ENCODE measurements around the gene METAP1D. TPM values are rescaled to one million over a fixed set of nuclear protein-coding genes. Genes with fewer than 3 reads are reported as not detected.

METAP1D gene
- total RNA-seq, 1 experiment from 2014 or later = 9.5 TPM

DNA sequence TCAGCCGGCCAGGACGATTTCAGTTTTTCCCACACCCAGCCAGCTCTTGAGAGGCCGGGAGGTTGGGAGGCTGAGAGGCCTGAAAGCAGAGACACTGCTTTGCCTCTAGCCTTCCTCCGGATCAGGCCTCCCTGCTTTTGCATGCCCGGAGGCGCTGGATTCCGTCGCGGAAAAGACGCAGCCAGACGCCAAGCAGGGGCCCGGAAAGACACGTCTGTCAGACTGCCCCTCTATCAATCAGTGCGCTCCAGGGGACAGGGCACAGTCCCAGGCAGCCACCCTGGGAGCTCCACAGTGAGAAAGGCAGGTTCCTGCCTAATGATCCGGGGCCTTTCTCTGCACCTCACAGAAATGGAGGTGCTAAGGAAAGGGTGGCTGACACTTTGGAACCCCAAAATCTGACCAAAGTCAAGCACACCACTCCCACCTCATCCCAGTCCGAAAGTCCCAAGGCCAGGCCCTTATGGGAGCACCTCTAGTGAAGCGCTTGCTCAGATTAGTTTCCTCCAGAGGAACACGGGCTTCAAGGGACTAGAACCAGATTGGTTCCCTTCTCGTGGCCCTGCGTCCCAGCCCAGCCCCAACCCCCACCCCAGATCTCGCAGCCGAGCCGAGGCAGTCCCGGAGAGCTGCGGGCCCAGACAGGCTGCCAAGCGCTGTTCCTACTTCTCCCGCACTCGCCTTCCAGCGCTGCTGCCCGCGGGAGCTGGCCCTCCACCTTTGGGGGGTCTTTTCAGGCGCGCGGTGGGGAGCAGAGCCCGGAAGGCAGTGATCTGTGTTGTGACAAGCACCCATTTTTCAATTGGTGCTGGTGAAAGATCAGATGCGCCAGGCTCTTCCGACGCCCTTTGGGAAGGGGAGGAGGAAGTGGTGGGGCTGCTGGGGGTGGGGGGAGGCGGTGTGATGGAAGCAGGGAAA, 90.5 kb downstream of the METAP1D start:
- DNase-seq (ENCODE audit: low read depth) = no peak

DNA sequence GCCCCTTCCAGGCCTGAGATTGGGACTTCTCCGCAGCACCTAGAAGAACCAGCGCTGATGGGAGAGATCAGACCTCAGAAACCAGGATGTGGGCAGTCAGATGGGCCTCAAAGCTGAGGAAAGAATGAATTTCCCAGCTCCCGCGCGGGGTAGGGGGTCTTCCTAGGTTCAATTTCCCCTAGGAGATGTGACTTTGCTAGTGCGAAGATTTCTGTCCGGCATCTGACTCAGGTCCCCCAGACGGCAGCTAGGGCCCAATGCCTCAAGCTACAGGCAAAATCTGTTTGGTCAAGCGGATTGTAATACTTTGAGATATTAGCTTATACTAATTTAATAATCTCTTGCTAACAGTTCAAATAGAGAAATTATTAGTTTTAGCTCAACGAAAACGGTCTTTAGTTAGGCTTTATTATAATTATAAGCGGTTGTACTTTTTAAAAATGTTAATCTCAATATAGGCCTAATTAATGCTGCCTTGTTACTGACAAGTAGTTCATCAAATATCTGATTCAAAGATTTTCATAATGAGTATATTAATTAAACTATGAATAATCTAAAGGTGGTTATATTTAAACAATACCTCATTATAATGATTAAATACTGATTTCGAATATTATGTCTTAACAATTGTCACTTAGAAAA, 91.4 kb downstream of the METAP1D start:
- DNase-seq (ENCODE audit: low read depth) = no peak

DNA sequence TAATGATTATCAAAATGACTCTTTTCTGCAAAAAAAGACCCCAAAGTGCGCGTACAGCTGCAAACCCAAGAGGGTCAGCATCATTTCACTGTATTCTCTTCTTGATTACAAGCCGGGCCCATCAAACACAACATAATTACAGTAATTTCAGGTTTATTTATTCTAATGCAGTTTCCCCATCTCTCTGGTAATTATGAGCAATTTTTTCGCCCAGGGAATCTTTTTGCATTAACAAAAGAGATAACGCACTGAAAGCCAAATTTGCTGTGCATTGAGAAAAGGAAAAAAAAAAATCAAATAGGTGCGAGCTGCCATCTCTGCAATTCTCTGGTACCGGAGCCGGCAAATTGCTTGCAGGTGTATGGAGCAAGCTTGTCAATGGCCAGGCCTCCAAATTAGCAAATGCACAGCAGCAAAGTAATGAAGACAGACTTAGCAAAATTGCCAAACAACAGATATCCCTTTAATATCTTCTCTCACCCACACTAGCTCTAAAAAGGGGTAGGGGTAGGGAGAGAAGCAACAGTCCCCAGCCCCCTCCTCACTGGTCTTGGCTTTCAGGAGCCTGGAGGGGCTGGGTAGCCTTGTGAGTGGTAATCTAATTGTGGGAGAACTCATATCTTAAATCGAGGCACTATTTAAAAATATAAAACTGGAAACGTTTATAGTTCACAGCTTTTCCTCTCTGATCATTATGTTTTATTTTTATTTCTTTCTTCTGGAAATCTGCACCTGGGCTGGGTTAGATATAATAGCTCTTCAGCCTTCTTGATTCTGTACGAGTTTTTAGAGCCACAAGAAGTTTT, 92.2 kb downstream of the METAP1D start:
- DNase-seq (ENCODE audit: low read depth) = no peak

DNA sequence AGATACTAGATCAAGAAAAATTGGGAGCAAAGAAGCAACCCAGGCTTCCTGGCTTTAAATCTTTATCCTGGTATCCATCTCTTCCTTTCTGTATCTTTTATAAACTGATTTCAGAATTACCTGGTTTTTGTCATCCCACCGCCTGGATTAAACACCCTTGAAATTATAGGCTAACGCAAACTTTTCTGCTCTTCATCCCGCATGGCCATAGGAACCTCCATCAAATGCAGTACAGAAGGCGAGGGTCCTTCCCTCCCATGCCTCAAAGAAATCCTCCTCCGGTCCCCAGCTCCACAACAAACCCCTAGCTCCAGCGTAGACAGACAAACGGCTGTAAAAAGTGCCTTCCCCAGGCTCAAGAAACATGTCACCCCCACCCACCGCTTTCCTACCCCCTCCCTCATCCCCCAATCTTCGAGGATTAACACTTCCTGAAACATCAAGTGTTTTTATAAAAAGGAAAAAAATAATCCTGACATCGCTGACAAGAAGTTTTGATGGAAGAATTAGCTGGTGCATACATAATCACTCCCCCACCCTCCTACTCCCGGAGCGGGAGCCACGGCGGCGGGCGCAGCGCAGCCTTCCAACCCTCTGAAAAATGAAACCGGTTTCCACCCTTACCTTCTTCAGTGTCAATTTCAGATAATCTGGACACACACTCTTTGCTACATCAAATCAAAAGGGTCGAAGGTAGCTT, 93.1 kb downstream of the METAP1D start:
- DNase-seq (ENCODE audit: low read depth) = no peak

DNA sequence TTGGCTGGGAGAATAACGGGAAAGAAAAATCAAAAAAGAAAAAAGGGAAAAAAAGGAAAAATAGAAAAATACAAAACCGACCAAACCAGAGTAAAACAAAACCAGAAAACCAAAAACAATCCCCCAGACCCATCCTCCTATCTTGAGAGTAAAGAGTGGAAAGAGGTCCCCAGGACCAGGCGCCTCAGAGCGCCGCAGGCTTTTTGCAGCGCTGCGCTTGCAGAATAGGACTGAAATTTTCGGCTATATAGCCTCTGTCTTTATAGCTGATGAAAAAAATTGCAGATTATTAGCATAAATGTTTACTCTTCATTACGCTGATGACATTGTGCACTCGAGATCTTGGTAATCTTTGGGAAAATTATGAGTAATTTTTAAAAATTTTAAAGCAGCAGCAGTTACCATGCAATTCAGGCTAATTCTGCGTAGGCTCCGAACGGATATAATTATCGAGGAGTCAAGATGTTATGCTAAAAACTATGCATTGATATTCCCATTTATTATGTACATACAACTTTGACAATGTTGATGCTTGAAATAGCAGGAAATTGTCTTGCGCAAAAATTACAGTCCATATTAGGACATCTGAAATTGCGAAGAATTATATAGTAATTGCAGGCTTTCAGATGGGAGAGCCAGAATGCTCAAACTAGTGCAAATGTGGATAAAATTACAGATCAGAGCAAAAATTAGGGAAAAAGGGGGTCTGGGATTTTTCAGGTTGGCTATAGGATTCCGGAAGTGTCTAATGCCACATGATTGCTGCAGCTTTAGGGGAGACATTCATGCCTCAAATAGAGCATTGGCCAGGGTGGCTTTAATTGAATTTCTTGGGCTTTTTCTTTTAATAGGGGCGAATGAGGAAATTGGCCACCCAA, 93.9 kb downstream of the METAP1D start:
- no peak for DNase-seq (ENCODE audit: low read depth)

DNA sequence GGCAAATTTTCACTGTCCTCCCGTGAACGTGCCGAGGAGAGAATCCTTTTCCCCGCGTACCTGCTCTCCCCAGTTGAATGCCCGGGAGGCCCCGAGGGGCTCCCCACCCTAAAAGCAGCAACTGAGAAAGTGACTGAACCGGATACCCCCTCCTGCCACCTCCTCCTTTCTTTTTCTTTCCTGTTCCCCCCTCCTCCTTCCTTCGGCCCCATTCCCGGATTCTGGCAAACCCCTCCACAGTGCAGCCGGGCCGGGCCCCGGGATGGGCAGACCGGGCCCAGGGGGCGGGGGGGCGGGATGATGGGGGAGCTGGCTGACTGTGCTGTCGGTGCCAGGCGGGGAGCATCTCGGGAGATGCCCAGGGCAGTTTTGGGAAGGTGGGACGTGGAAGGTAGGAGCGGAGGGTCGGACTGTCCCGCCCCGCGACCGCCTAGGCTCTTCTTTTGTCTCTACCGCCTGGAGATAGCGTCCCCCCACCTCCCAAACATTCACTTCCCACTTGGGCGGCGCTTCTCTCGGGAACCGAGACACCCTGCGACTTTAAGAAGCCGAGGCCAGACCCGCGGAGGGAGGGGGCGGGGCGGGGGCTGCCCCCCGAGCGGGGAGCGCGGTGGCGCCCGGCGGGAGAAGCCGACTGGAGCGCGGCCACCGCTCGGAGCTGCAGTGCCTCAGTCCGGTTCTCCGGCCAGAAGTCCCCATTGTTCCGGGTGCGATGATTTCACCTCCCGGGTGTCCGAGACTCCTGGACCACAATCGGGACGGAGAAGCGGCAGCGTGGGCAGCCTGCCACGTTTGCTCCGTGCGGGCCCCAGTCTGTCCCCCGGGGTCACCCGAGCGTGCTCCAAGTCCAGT, 94.8 kb downstream of the METAP1D start:
- DNase-seq (ENCODE audit: low read depth) = peak; percentile 49

DNA sequence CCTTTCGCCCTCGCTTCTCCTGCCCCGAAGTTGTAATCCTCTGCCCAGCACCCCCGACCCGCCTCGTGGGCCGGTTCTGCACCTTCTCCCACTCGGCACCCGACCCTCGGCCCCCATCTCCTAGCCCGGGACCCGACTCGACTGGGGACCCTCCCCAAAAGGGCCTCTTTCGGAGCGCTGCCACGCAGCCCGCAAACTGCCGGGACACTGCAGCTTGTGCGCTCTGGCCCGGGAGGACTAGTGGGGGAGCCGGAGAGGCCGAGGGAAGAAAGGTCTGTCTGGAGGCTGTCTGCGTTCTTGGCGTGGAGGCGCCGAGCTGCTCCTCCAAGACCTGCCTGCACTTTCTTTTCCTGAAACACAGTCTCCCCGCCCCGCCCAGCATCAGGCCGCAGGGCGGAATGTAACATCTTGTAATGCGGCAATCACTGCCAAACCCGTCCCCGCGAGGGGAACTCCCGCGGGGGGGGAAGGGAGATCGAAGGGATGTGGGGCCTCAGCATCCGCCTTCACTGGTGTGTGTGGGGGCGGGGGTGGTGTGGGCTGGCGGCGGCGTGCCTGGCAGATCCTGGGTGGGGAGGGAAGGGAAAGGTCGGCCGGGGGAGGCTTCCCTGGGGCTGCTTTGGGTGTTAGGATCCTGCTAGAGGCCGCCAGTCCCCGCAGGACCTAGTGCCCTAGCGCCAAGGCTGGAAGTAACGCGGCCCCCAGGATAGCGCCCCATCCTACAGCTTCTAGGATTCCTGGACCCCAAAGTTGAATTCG, 95.6 kb downstream of the METAP1D start:
- DNase-seq (ENCODE audit: low read depth) = peak; percentile 72

DNA sequence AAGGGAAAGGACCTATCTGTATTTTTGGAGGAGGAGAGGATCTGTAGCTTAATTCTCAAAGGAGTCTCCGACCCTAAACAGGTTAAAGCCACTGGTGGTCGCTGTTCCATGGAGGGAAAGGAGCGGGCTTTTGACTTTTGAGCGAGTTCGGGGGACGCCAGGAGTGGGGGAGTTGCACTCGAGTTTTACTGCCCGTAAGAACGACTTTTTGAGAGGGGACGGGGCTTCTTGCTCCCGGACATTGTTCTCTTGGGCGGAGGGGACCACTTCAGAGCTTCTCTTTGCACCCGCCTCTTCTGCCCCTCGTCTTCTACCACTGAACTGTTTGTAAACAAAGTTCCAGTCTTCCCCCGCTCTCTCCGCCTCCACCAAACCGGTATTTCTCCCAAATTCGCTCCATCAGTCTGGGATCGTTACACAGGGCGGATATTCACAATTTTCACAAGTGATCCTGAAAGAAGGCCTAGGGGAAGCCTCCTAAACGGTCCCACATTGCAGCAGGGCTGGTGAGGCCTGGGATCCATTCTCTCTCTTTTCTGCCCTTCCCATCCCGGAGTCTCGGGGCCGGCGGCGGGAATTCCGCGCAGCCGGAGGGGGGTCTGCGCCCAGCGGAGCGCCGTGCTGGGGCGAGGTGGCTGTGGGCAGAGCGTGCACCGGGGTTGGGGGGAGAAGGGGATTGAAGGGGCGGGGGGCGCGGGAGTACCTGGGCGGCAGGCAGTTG, 96.3 kb downstream of the METAP1D start:
- DNase-seq (ENCODE audit: low read depth) = no peak

DNA sequence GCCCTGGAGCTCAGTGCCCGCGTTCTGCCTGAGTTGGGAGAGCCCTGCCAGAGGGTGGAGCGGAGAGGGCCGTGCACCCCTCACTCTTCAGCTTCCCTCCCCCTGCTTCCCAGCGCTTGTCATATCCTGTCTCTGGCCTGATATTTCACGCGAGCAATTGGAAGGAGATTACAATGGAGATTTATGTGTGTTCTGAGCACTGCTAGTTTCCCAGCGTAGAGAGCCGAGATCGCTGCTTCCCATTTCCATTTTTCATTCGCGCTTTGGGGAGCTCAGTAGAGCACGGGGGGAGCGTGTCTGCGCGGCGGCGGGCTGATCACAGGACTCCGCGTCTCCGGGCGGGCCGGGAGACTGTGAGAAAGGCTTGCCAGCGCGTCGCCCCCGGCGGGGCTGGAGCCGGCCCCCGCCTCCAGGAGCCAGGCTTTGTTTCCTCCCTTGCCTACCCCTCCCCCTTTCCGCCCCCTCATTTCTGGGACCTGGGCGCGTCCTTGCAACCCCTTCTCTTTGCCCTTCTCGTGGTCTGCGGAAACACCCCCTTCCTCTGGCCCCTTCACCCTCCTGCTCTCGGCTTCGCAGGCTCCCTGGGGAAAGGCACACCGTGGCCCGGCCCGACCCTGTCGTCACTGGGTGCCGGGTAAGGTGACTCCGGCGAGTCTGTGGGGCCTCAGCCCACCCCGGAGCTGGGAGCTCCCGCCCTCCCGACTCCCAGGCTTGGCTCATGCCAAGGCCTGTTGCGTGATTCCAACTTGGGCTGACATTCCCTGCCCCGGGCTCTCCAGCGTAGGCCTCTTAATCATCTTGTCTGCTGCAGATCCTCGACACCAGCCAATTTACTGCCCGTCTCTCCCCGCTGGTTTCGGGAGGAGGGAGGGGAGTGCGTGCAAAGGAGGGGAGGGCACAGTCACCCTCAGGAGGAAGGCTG, 97.1 kb downstream of the METAP1D start:
- DNase-seq (ENCODE audit: low read depth) = no peak

DNA sequence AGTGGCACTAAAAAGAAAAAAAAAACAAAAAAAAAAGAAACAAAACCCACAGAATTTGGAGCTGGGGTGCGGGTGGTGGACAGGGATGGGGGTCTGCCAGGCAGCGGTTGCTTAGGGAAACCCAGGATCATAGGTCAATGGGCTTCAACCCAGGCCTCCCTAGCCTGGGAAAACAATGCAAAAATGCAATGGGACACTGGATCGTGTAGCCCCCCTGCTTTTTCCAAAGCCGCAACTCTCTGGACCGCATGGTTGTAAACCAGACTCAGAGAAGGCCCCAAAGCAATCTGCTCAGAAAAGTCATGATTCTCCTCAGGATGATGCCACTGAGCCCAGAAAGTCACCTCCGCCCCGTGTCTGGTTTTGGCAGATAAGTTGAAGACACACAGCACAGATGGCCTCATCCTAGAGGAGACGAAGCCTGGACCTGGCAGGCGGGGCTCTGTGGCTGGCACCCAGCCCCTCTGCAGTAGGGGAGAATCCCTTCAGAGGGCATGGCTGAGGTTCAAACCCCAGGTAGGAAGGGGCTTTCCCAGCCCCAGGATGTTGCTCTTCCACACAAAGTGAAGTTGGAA, 97.9 kb downstream of the METAP1D start:
- no peak for DNase-seq (ENCODE audit: low read depth)

DNA sequence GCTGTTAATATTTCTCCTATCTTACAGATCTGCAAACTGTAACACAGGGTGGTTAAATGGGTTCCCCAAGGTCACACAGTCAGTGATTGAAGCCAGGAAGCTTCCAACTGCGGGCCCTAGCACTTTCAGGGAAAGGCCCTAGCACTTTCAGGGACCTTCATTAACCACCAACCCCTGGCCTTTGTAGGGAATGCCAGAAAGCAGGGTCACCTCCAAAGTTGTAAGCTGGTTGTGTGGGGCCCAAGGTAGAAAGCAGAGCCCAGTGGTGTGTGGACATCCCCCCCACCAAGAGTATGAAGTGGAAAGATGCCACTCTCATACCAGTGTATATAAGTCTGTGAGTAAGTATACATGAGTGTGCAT, 98.5 kb downstream of the METAP1D start:
- no peak for DNase-seq (ENCODE audit: low read depth)

DNA sequence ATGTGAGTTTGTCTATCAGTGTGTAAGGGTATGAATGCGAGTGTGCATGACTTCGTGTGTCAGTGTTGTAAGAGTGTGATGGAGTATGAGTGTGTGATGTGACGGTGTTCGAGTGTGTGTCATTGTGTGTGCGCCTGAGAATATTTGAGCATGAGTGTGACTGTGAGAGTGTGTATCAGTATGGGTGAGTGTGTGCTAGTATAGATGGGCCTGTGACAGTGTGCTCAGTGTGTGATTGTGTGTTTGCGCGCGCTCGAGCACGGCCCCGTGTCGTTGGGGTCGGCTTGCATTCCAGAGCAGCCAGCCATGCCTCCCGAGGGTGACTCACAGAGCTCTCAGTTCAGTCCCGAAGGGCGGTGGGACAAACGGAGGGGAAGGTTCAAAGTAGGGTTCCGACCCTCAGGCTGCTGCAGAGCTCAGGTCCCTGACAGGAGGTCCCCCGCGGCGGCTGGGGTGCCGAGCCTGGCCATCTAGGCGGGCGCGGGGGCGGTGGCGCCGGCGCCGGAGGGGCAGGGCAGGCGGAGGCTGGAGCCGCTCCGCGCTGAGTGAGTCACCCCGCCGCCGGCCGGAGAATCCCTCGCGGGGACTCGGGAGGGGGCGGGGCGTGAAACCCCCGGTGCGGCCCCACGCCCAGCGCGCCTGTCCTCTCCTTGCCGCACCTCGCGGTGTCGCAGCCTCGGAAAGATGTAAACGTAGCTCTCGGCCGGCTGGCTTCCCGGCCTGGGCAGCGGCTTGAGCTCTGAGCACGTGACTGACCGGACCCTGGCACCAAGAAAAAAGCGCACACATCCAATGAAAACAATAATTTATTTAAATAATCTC, 99.1 kb downstream of the METAP1D start:
- peak; percentile 87 for DNase-seq (ENCODE audit: low read depth)

DNA sequence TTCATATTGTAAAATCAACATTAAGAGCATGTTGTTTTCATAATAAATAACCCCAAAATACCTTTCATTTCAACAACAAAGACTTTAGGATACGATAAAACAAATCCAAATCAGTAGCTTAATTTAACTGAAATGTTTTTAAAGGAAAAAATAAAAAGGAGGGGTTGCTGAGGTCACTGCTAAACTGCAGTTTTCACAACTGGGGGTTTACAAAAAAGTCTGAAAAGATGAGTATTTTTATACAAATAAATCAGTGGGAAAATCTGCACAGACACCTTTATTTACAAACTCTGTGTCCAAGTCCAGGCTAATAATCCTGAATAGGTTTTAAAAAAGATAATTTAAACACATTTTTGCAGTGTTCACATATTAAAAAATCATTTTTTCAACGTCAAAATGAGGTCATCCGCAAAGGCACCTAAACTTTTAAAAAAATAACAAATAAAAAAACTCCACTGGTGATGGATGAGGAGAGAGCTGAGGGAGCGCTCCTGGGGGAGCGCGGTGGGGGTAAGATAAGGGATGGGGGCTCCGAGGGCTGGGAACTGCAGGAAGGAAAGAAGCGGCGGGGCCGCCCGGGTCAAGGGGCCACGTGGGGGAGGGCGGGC, 99.8 kb downstream of the METAP1D start:
- DNase-seq (ENCODE audit: low read depth) = no peak

DNA sequence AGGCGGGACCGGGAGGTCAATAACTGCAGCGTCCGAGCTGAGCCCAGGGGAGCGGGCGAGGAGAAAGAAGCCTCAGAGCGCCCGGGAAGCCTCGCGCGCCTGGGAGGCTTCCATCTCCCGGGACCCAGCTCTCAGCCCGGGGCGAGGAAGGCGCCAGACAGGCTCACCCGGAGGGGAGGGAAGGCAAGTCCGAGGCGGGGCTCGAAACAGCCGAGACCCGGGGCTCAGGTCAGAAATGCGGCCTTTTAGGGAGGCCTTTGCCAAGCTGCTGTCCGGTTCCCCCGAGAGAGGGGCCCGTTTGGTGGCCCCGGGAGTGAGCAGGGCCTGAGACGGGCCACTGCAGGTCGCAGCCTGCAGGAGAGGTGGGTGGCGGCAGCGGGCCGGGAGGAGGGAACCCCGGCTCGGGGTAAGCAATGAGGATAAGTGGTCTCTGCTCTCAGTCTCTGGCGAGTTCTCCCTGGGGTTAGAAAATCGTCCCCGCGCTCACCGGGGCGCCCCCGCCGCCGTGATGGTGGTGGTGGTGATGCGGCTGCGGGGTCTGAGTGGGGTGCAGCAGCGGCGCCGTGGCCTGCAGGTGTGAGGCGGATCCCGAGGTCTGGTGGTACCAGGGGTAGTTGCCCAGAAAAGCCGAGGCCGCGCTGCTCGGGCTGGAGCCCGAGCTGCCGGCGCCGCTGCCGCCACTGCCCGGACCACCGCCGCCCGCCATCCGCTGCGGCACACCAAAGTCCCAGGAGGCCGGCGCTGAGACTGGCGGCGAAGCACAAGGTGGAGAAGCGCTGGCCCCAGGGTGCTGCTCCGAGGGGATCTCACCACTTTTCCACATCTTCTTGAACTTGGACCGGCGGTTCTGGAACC, 100.6 kb downstream of the METAP1D start:
- no peak for DNase-seq (ENCODE audit: low read depth)
